ENCODE measurements around the gene PSD4.

DNA sequence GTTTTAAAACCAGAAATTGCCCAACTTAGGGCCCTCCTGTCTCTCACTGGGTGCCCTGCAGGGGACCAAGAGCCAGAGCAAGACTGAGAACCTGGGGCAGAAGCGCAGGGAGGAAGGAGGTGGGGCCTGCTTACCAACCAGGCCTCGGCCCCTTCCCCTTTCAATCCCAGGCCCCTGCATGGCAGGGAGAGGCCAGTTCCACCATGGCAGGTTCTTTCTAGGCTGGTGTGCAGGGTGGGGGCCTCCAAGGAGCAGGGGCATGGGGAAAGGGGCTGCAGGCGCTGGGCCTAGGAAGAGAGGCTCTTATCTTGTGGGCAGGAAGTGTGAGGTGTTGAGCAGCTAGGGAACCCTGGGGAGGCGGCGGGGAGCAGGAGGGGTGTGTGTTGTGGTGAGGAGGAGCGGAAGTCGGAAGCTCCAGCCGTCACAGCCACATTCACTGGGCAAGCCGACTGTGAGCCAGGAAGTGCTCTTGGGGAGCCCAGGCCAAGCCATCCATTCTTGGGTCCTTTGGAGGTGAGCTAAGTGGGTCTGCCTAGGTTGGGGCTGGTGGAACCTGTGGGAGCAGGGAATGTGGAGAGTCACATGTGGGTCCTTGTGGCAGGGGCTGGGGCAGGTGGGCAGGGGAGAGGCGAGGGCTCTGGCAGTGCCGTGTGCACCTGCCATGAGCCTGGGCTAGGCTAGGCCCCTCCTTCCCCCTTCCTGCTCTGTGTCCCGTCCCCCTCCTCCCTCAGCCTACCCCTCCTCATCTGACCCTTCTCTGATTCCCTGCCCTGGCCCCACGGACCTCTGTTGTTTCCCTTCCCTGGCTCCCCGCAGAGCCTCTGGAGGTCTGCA lies at the start of gene PSD4:
- TF ChIP-seq, protein P1, sequence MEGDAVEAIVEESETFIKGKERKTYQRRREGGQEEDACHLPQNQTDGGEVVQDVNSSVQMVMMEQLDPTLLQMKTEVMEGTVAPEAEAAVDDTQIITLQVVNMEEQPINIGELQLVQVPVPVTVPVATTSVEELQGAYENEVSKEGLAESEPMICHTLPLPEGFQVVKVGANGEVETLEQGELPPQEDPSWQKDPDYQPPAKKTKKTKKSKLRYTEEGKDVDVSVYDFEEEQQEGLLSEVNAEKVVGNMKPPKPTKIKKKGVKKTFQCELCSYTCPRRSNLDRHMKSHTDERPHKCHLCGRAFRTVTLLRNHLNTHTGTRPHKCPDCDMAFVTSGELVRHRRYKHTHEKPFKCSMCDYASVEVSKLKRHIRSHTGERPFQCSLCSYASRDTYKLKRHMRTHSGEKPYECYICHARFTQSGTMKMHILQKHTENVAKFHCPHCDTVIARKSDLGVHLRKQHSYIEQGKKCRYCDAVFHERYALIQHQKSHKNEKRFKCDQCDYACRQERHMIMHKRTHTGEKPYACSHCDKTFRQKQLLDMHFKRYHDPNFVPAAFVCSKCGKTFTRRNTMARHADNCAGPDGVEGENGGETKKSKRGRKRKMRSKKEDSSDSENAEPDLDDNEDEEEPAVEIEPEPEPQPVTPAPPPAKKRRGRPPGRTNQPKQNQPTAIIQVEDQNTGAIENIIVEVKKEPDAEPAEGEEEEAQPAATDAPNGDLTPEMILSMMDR (IDR thresholded peaks at IDR 0.05) = no peak
- TF ChIP-seq POLR2A (IDR thresholded peaks at IDR 0.05) = no peak

Measured in adrenal gland (tissue), 5 donors.